MM.1S (cell line): Measurements from ENCODE around the gene CPSF2.
A peak's percentile ranks its signal among the peaks of the same experiment; 100 is the strongest.

ENCODE experiments used
- DNase-seq: peaks from one replicate; pipeline ENCODE4 v3.0.0-alpha.2; 2015
- H2AFZ ChIP-seq: fragments of 300-600 bp; sonication (generic); 2 replicates; pipeline ENCODE4 v1.6.0; 2016; ENCODE audit warnings: antibody characterized with exemption, low read length
- H3F3A ChIP-seq: fragments of 300-600 bp; sonication (generic); 2 replicates; pipeline ENCODE4 v1.6.1; 2016; ENCODE audit warnings: mild to moderate bottlenecking, antibody characterized with exemption, low read length, moderate library complexity, mixed read lengths; ENCODE audit not compliant: insufficient read depth
- H3K27ac ChIP-seq: fragments of 300-600 bp; sonication (generic); 2 replicates; pipeline ENCODE4 v1.5.1; 2016; ENCODE audit warnings: mild to moderate bottlenecking, low read length
- H3K27me3 ChIP-seq: fragments of 300-600 bp; sonication (generic); replicated peaks from 2 replicates; pipeline ENCODE4 v1.6.0; 2016; ENCODE audit warnings: low read length; ENCODE audit not compliant: insufficient read depth
- H3K36me3 ChIP-seq: fragments of 300-600 bp; sonication (generic); replicated peaks from 2 replicates; pipeline ENCODE4 v1.6.1; 2016; ENCODE audit warnings: mild to moderate bottlenecking, low read length, mixed read lengths; ENCODE audit not compliant: insufficient read depth
- H3K4me1 ChIP-seq: fragments of 300-600 bp; sonication (generic); 2 replicates; pipeline ENCODE4 v1.6.1; 2016; ENCODE audit warnings: low read length, mixed read lengths
- H3K4me2 ChIP-seq: fragments of 300-600 bp; sonication (generic); 2 replicates; pipeline ENCODE4 v1.6.0; 2016; ENCODE audit warnings: low read depth, low read length
- H3K4me3 ChIP-seq: fragments of 300-600 bp; sonication (generic); 2 replicates; pipeline ENCODE4 v1.5.1; 2016; ENCODE audit warnings: low read length, mixed read lengths
- H3K79me2 ChIP-seq: fragments of 300-600 bp; sonication (generic); 2 replicates; pipeline ENCODE4 v1.6.1; 2016; ENCODE audit warnings: mixed run types, low read length, mixed read lengths
- H3K9ac ChIP-seq: fragments of 300-600 bp; sonication (generic); 2 replicates; pipeline ENCODE4 v1.6.1; 2016; ENCODE audit warnings: low read length, mixed read lengths
- H3K9me2 ChIP-seq: fragments of 300-600 bp; sonication (generic); replicated peaks from 2 replicates; pipeline ENCODE4 v1.6.1; 2016; ENCODE audit warnings: mild to moderate bottlenecking, low read length, mixed read lengths; ENCODE audit not compliant: insufficient read depth
- H3K9me3 ChIP-seq: fragments of 300-600 bp; sonication (generic); replicated peaks from 2 replicates; pipeline ENCODE4 v1.6.1; 2016; ENCODE audit warnings: mild to moderate bottlenecking, low read length, mixed read lengths; ENCODE audit not compliant: insufficient read depth
- H4K20me1 ChIP-seq: fragments of 300-600 bp; sonication (generic); 2 replicates; pipeline ENCODE4 v1.6.1; 2016; ENCODE audit warnings: mild to moderate bottlenecking, low read length, moderate library complexity, mixed read lengths; ENCODE audit not compliant: insufficient read depth
- CTCF ChIP-seq: fragments of 300-600 bp; sonication (generic); IDR thresholded peaks from 2 replicates; pipeline ENCODE4 v1.5.1; 2016; ENCODE audit warnings: antibody characterized with exemption, low read length, mixed read lengths
- EZH2 ChIP-seq: fragments of 300-600 bp; sonication (generic); optimal IDR thresholded peaks from 2 replicates; pipeline ENCODE3; 2017; ENCODE audit warnings: low read depth, mild to moderate bottlenecking, antibody characterized with exemption, low read length, mixed read lengths
- EZH2phosphoT487 ChIP-seq: fragments of 300-600 bp; sonication (generic); IDR thresholded peaks from 2 replicates; pipeline ENCODE4 v1.6.1; 2018; ENCODE audit warnings: antibody characterized with exemption, low read length

The CPSF2 gene

GRCh38 chr14:92108345-92109254 lies 13.2 kb upstream of the CPSF2 start:
- no peaks in the 10 kb centered on the region for H3K9me2 ChIP-seq
- no peak overlapping the region for H2AFZ ChIP-seq
- H3F3A ChIP-seq = no peaks in the 10 kb centered on the region
- H4K20me1 ChIP-seq = no peaks in the 10 kb centered on the region
- H3K36me3 ChIP-seq = no peaks in the 10 kb centered on the region
- H3K9me3 ChIP-seq = no peaks in the 10 kb centered on the region
- H3K4me2 ChIP-seq = no peak overlapping the region
- no peaks in the 10 kb centered on the region for H3K4me1 ChIP-seq
- H3K9ac ChIP-seq = no peak overlapping the region
- H3K79me2 ChIP-seq = peaks cover 16% of the 10 kb centered on the region
- TF ChIP-seq EZH2phosphoT487 (no peak), EZH2 (no peak), CTCF (no peak)
- DNase-seq = no peak
- H3K4me3 ChIP-seq = no peak overlapping the region
- H3K27me3 ChIP-seq = no peaks in the 10 kb centered on the region
- no peak overlapping the region for H3K27ac ChIP-seq

GRCh38 chr14:92109490-92109889 lies 12.3 kb upstream of the CPSF2 start:
- DNase-seq = no peak
- no peaks in the 10 kb centered on the region for H4K20me1 ChIP-seq
- H3K27me3 ChIP-seq = no peaks in the 10 kb centered on the region
- H3K4me2 ChIP-seq = no peak overlapping the region
- no peaks in the 10 kb centered on the region for H3K4me1 ChIP-seq
- H3K4me3 ChIP-seq = no peak overlapping the region
- H3K9ac ChIP-seq = no peak overlapping the region
- TF ChIP-seq EZH2 (no peak), CTCF (no peak), EZH2phosphoT487 (no peak)
- no peaks in the 10 kb centered on the region for H3K9me3 ChIP-seq
- H3K9me2 ChIP-seq = no peaks in the 10 kb centered on the region
- H3K79me2 ChIP-seq = peaks cover 10% of the 10 kb centered on the region
- H3K27ac ChIP-seq = no peak overlapping the region
- no peaks in the 10 kb centered on the region for H3F3A ChIP-seq
- no peak overlapping the region for H2AFZ ChIP-seq
- H3K36me3 ChIP-seq = no peaks in the 10 kb centered on the region

GRCh38 chr14:92121207-92121669 lies 531 bp upstream of the CPSF2 start:
- DNase-seq = peak; percentile 28
- Histone ChIP-seq H3K9me2 (no peaks in the 10 kb centered on the region), H3F3A (no peaks in the 10 kb centered on the region), H3K4me2 (peak overlapping the region; percentile 37; the same call in 1 of the 2 replicates), H3K4me1 (0 out of 2 replicates have a peak, but pooled peaks cover 6% of the 10 kb centered on the region), H3K27me3 (no peaks in the 10 kb centered on the region), H3K4me3 (peak overlapping the region; percentile 85), H3K36me3 (no peaks in the 10 kb centered on the region), H3K9ac (peak overlapping the region; percentile 97), H3K79me2 (peaks cover 40% of the 10 kb centered on the region), H2AFZ (peak overlapping the region; percentile 70), H3K27ac (peak overlapping the region; percentile 76; the same call in 1 of the 2 replicates), H3K9me3 (no peaks in the 10 kb centered on the region), H4K20me1 (no peaks in the 10 kb centered on the region)
- TF ChIP-seq CTCF (no peak), EZH2 (no peak), EZH2phosphoT487 (no peak)
